ENCODE measurements around the gene CBFA2T3.

The CBFA2T3 gene

DNA sequence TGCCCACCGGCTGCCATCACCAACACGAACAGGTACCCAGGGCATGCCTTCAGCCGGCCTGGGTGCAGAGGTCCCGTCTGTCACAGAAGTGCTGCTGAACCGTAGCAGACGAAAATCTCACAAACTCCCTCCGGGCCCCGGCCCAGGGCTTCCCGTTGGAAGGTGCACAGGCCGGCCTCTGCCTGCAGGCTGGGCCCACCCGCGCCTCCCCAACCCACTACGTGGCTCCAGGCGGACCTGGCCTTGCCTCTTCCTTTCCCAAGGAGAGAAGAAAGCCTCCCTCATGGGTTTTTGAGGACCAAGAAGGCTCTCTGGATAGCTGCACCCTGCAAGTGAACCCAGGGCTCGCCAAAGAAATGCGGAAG lies 65.1 kb downstream of the CBFA2T3 start:
- H3K4me3 ChIP-seq (ENCODE audit: low read length): no peak overlapping the region
- no peaks in the 10 kb centered on the region for H3K27me3 ChIP-seq (ENCODE audit: control insufficient read depth, insufficient read depth, low read length)
- no peaks in the 10 kb centered on the region; the same call in 1 of the 2 replicates for H3K36me3 ChIP-seq (ENCODE audit: control insufficient read depth, insufficient read depth, low read length)
- H3K4me1 ChIP-seq (ENCODE audit: control insufficient read depth, insufficient read depth, low read length): no peaks in the 10 kb centered on the region
- WGBS (ENCODE audit: insufficient coverage, insufficient read length): no CpG with 5 or more reads among the region's 16 CpGs
- no peak for DNase-seq (ENCODE audit: low read depth, low spot score)
- no peaks in the 10 kb centered on the region for H3K9me3 ChIP-seq (ENCODE audit: control insufficient read depth, insufficient read depth, low read length)
- no peak overlapping the region for H3K27ac ChIP-seq (ENCODE audit: low read length)

DNA sequence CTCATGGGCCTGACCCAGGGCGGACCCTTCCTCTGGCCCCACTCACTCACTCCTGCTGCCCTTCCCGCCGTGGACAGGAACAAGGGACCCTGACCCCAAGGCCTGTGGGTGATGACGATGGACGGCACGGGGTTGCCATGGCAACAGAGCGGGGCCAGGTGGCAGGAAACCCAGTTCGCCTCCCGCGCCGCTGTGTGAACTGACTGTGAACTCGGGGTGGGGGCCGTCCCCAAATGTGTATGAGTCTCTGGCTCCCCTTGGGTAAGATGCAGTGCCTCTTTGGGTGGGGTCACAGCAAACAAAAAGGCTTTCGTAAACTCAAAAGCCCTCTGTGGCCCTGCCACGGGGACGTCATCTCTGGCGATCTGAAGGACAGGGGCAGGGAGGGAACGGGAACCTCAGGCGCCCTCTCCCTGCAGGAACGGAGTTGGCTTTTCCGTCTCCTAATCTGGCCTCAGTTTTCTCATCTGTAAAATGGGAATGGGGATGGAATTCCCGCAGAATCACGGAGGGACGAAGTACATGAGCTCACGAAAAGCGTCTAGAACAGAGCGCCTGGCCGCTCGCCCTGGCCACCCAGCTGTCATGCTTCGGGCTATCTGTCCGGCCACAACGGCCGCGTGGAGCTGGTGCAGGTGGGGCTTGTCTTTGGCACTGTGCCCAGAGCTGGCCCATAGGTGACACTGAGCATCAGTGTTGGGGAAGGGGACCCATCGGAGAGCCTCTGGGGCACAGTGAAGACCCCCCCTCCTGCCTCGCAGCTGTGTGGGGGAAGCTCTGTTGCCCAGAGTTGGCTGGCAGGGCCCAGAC lies 65.7 kb downstream of the CBFA2T3 start:
- Histone ChIP-seq H3K4me1 (ENCODE audit: control insufficient read depth, insufficient read depth, low read length) (no peaks in the 10 kb centered on the region), H3K27me3 (ENCODE audit: control insufficient read depth, insufficient read depth, low read length) (no peaks in the 10 kb centered on the region), H3K4me3 (ENCODE audit: low read length) (no peak overlapping the region), H3K36me3 (ENCODE audit: control insufficient read depth, insufficient read depth, low read length) (no peaks in the 10 kb centered on the region; the same call in 1 of the 2 replicates), H3K9me3 (ENCODE audit: control insufficient read depth, insufficient read depth, low read length) (no peaks in the 10 kb centered on the region), H3K27ac (ENCODE audit: low read length) (no peak overlapping the region)
- WGBS (ENCODE audit: insufficient coverage, insufficient read length): no CpG with 5 or more reads among the region's 36 CpGs
- DNase-seq (ENCODE audit: low read depth, low spot score): no peak

- Histone ChIP-seq H3K27me3 (ENCODE audit: control insufficient read depth, insufficient read depth, low read length) (no peaks in the 10 kb centered on the region), H3K36me3 (ENCODE audit: control insufficient read depth, insufficient read depth, low read length) (no peaks in the 10 kb centered on the region; the same call in 1 of the 2 replicates), H3K4me3 (ENCODE audit: low read length) (no peak overlapping the region), H3K4me1 (ENCODE audit: control insufficient read depth, insufficient read depth, low read length) (peaks cover 2% of the 10 kb centered on the region), H3K9me3 (ENCODE audit: control insufficient read depth, insufficient read depth, low read length) (no peaks in the 10 kb centered on the region), H3K27ac (ENCODE audit: low read length) (no peak overlapping the region)
- WGBS (ENCODE audit: insufficient coverage, insufficient read length): no CpG with 5 or more reads among the region's 26 CpGs
- no peak for DNase-seq (ENCODE audit: low read depth, low spot score)
Observed at GRCh38 chr16:88910284-88911135, 66.5 kb downstream of the CBFA2T3 start.

DNA sequence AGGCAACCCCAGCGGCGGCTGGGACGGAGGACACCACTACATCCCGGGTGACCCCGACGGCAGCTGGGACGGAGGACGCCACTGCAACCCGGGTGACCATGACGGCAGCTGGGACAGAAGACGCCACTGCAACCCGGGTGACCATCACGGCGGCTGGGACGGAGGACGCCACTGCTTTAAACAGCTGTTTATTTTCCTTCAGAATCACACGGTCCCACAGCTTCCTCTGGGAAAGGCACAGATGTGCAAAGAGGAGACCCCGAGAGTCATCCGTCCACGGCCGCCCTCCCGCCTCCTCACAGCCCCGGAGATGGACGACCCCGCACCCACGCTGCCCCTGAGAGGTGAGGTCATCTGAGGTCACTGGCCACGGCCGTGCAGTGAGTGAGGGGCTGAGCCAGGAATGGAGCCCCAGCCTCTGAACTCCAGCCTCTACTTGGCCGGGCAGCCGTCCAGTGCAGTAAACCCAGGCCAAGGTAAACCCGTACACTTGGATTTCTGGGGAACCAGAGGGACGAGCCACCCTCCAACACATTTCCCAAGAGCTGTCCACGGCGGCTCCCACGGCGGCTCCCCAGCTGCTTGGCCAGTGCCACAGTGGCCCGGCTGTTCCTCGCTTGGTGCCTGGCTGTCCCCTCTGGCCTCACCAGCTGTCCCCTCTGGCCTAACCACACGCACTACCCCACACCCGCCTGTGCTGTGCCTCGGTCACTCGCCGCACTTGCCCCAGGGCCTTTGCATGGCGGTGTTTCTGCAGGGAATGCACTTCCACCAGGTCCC lies 67.4 kb downstream of the CBFA2T3 start:
- Histone ChIP-seq H3K27me3 (ENCODE audit: control insufficient read depth, insufficient read depth, low read length) (no peaks in the 10 kb centered on the region), H3K4me1 (ENCODE audit: control insufficient read depth, insufficient read depth, low read length) (peaks cover 6% of the 10 kb centered on the region), H3K4me3 (ENCODE audit: low read length) (no peak overlapping the region), H3K36me3 (ENCODE audit: control insufficient read depth, insufficient read depth, low read length) (no peaks in the 10 kb centered on the region; the same call in 1 of the 2 replicates), H3K9me3 (ENCODE audit: control insufficient read depth, insufficient read depth, low read length) (no peaks in the 10 kb centered on the region), H3K27ac (ENCODE audit: low read length) (no peak overlapping the region)
- no peak for DNase-seq (ENCODE audit: low read depth, low spot score)
- WGBS (ENCODE audit: insufficient coverage, insufficient read length): no CpG with 5 or more reads among the region's 44 CpGs

GRCh38 chr16:88908307-88908706 lies 68.7 kb downstream of the CBFA2T3 start:
- no peak for DNase-seq (ENCODE audit: low read depth, low spot score)
- no peak overlapping the region for H3K4me3 ChIP-seq (ENCODE audit: low read length)
- H3K36me3 ChIP-seq (ENCODE audit: control insufficient read depth, insufficient read depth, low read length): no peaks in the 10 kb centered on the region; the same call in 1 of the 2 replicates
- no peak overlapping the region for H3K27ac ChIP-seq (ENCODE audit: low read length)
- WGBS (ENCODE audit: insufficient coverage, insufficient read length): no CpG with 5 or more reads among the region's 17 CpGs
- no peaks in the 10 kb centered on the region for H3K27me3 ChIP-seq (ENCODE audit: control insufficient read depth, insufficient read depth, low read length)
- peaks cover 6% of the 10 kb centered on the region for H3K4me1 ChIP-seq (ENCODE audit: control insufficient read depth, insufficient read depth, low read length)
- H3K9me3 ChIP-seq (ENCODE audit: control insufficient read depth, insufficient read depth, low read length): no peaks in the 10 kb centered on the region

GRCh38 chr16:88907768-88908167 lies 69.2 kb downstream of the CBFA2T3 start:
- no peak overlapping the region for H3K4me3 ChIP-seq (ENCODE audit: low read length)
- DNase-seq (ENCODE audit: low read depth, low spot score): no peak
- H3K36me3 ChIP-seq (ENCODE audit: control insufficient read depth, insufficient read depth, low read length): no peaks in the 10 kb centered on the region; the same call in 1 of the 2 replicates
- WGBS (ENCODE audit: insufficient coverage, insufficient read length): no CpG with 5 or more reads among the region's 4 CpGs
- H3K4me1 ChIP-seq (ENCODE audit: control insufficient read depth, insufficient read depth, low read length): peaks cover 6% of the 10 kb centered on the region
- no peaks in the 10 kb centered on the region for H3K9me3 ChIP-seq (ENCODE audit: control insufficient read depth, insufficient read depth, low read length)
- no peaks in the 10 kb centered on the region for H3K27me3 ChIP-seq (ENCODE audit: control insufficient read depth, insufficient read depth, low read length)
- H3K27ac ChIP-seq (ENCODE audit: low read length): no peak overlapping the region

- WGBS (ENCODE audit: insufficient coverage, insufficient read length): no CpG with 5 or more reads among the region's 22 CpGs
- no peak overlapping the region for H3K4me3 ChIP-seq (ENCODE audit: low read length)
- DNase-seq (ENCODE audit: low read depth, low spot score): no peak
- H3K4me1 ChIP-seq (ENCODE audit: control insufficient read depth, insufficient read depth, low read length): peaks cover 6% of the 10 kb centered on the region
- H3K27me3 ChIP-seq (ENCODE audit: control insufficient read depth, insufficient read depth, low read length): no peaks in the 10 kb centered on the region
- no peaks in the 10 kb centered on the region for H3K9me3 ChIP-seq (ENCODE audit: control insufficient read depth, insufficient read depth, low read length)
- H3K27ac ChIP-seq (ENCODE audit: low read length): no peak overlapping the region
- no peaks in the 10 kb centered on the region; the same call in 1 of the 2 replicates for H3K36me3 ChIP-seq (ENCODE audit: control insufficient read depth, insufficient read depth, low read length)
Observed at GRCh38 chr16:88906535-88907105, 70.4 kb downstream of the CBFA2T3 start.

DNA sequence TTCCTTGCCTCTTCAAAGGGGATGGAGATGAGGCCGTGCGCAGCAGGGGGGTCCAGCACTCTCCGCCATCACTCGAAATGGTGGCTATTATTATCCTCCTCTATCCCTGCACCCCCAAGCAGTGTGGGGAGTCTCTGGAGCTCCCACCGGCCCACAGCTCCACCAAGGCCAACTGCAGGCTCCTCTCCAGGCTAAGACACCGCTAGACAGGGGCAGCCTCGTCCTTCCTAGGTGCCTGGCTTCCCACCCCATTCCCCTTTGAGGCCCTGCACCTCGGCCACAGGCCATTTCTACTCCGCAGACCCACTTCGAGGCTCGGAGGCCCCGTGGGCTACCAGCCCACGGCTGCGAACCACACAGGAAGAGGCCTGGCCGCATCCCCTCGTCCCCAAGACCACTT lies 71.0 kb downstream of the CBFA2T3 start:
- Histone ChIP-seq H3K4me3 (ENCODE audit: low read length) (no peak overlapping the region), H3K9me3 (ENCODE audit: control insufficient read depth, insufficient read depth, low read length) (no peaks in the 10 kb centered on the region), H3K27me3 (ENCODE audit: control insufficient read depth, insufficient read depth, low read length) (no peaks in the 10 kb centered on the region), H3K36me3 (ENCODE audit: control insufficient read depth, insufficient read depth, low read length) (no peaks in the 10 kb centered on the region), H3K4me1 (ENCODE audit: control insufficient read depth, insufficient read depth, low read length) (peaks cover 7% of the 10 kb centered on the region), H3K27ac (ENCODE audit: low read length) (no peak overlapping the region)
- no peak for DNase-seq (ENCODE audit: low read depth, low spot score)
- no CpG with 5 or more reads among the region's 16 CpGs for WGBS (ENCODE audit: insufficient coverage, insufficient read length)

DNA sequence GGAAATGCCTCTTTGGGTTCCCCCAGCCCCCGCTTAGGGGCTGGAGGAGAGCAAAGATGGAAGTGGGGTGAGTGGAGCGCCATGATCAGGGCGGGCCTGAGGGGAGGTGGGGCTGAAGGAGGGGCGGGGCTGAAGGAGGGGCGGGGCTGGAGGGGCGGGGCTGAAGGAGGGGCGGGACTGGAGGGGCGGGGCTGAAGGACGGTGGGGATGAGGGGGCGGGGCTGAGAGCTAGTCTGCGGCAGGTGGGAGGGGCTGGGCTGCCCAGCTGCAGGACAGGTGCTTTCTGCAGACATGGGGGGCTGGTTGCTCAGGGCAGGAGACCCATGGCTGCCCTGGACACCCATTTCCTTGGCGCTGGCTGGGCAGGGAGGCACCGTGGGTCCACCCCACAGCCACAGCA lies 71.4 kb downstream of the CBFA2T3 start:
- DNase-seq (ENCODE audit: low read depth, low spot score): no peak
- Histone ChIP-seq H3K4me3 (ENCODE audit: low read length) (no peak overlapping the region), H3K36me3 (ENCODE audit: control insufficient read depth, insufficient read depth, low read length) (no peaks in the 10 kb centered on the region), H3K27me3 (ENCODE audit: control insufficient read depth, insufficient read depth, low read length) (no peaks in the 10 kb centered on the region), H3K4me1 (ENCODE audit: control insufficient read depth, insufficient read depth, low read length) (peaks cover 7% of the 10 kb centered on the region), H3K9me3 (ENCODE audit: control insufficient read depth, insufficient read depth, low read length) (no peaks in the 10 kb centered on the region), H3K27ac (ENCODE audit: low read length) (no peak overlapping the region)
- WGBS (ENCODE audit: insufficient coverage, insufficient read length): no CpG with 5 or more reads among the region's 13 CpGs

All from iPS DF 6.9 (cell line).